ENCODE results near the gene WBP1L.

Gene WBP1L

GRCh38 chr10:102781921-102782557 lies 38.3 kb downstream of the WBP1L start:
- DNase-seq, result no peak

GRCh38 chr10:102782673-102783551 lies 39.2 kb downstream of the WBP1L start:
- DNase-seq, result no peak

GRCh38 chr10:102783568-102783967 lies 39.8 kb downstream of the WBP1L start:
- no peak for DNase-seq

- no peak for DNase-seq
Measured at GRCh38 chr10:102785818-102786217, 42.1 kb downstream of the WBP1L start.

GRCh38 chr10:102791754-102792395 lies 48.1 kb downstream of the WBP1L start:
- no peak for DNase-seq

GRCh38 chr10:102795453-102796406 lies 52.0 kb downstream of the WBP1L start:
- DNase-seq, result no peak

- no peak for DNase-seq
Measured at GRCh38 chr10:102796407-102797176, 52.8 kb downstream of the WBP1L start.

- DNase-seq, result no peak
Measured at GRCh38 chr10:102799691-102800471, 56.1 kb downstream of the WBP1L start.

GRCh38 chr10:102800611-102801335 lies 57.0 kb downstream of the WBP1L start:
- DNase-seq, result no peak

GRCh38 chr10:102801496-102801895 lies 57.7 kb downstream of the WBP1L start:
- DNase-seq, result no peak

- DNase-seq, result no peak
Measured at GRCh38 chr10:102801978-102802377, 58.2 kb downstream of the WBP1L start.

- no peak for DNase-seq
Measured at GRCh38 chr10:102802920-102803534, 59.3 kb downstream of the WBP1L start.

- DNase-seq, result no peak
Measured at GRCh38 chr10:102804382-102805055, 60.8 kb downstream of the WBP1L start.

- DNase-seq, result no peak
Measured at GRCh38 chr10:102808380-102808779, 64.6 kb downstream of the WBP1L start.

- no peak for DNase-seq
Measured at GRCh38 chr10:102811346-102811745, 67.6 kb downstream of the WBP1L start.

GRCh38 chr10:102812231-102812876 lies 68.6 kb downstream of the WBP1L start:
- DNase-seq, result no peak

- no peak for DNase-seq
Measured at GRCh38 chr10:102813017-102813541, 69.3 kb downstream of the WBP1L start.

- no peak for DNase-seq
Measured at GRCh38 chr10:102813734-102814452, 70.1 kb downstream of the WBP1L start.

All from effector CD8-positive, alpha-beta T cell (primary cell).